GM10847 (cell line): Measurements from ENCODE around the gene HLF.

ENCODE experiments used
- POLR2A ChIP-seq: IDR thresholded peaks from 2 replicates; pipeline ENCODE4 v1.6.1; 2011; ENCODE audit not compliant: insufficient read length; ENCODE audit errors: extremely low read depth

Gene HLF

GRCh38 chr17:55290492-55291113 is 25.8 kb downstream of the HLF start:
- TF ChIP-seq POLR2A = no peak

- no peak for TF ChIP-seq POLR2A
These were observed 26.4 kb downstream of the HLF start for GRCh38 chr17:55291114-55291507.

- no peak for TF ChIP-seq POLR2A
These were observed 27.3 kb downstream of the HLF start for GRCh38 chr17:55292094-55292493.

GRCh38 chr17:55294042-55294751 is 29.4 kb downstream of the HLF start:
- no peak for TF ChIP-seq POLR2A

- TF ChIP-seq POLR2A = no peak
These were observed 30.8 kb downstream of the HLF start for GRCh38 chr17:55295411-55296170.

- no peak for TF ChIP-seq POLR2A
These were observed 31.5 kb downstream of the HLF start for GRCh38 chr17:55296171-55296695.

GRCh38 chr17:55296699-55297098 is 31.9 kb downstream of the HLF start:
- TF ChIP-seq POLR2A = no peak

- TF ChIP-seq POLR2A = no peak
These were observed 33.5 kb downstream of the HLF start for GRCh38 chr17:55298111-55298730.

- no peak for TF ChIP-seq POLR2A
These were observed 34.5 kb downstream of the HLF start for GRCh38 chr17:55299162-55299838.

- no peak for TF ChIP-seq POLR2A
These were observed 35.1 kb downstream of the HLF start for GRCh38 chr17:55299890-55300289.

- TF ChIP-seq POLR2A = no peak
These were observed 35.9 kb downstream of the HLF start for GRCh38 chr17:55300479-55301290.

GRCh38 chr17:55301521-55302406 is 37.0 kb downstream of the HLF start:
- no peak for TF ChIP-seq POLR2A

- no peak for TF ChIP-seq POLR2A
These were observed 37.6 kb downstream of the HLF start for GRCh38 chr17:55302407-55302787.
